ENCODE measurements around the gene PLD4.

Gene PLD4

GRCh38 chr14:104929268-104930230 is 4.9 kb downstream of the PLD4 start:
- DNase-seq (ENCODE audit: low read depth): no peak

- DNase-seq (ENCODE audit: low read depth): no peak
These were observed 6.0 kb downstream of the PLD4 start for GRCh38 chr14:104930526-104931303.

GRCh38 chr14:104931304-104931770 is 6.7 kb downstream of the PLD4 start:
- no peak for DNase-seq (ENCODE audit: low read depth)

GRCh38 chr14:104931771-104932675 is 7.3 kb downstream of the PLD4 start:
- DNase-seq (ENCODE audit: low read depth): no peak

- peak; percentile 62 for DNase-seq (ENCODE audit: low read depth)
These were observed 8.3 kb downstream of the PLD4 start for GRCh38 chr14:104932676-104933631.

GRCh38 chr14:104933746-104934733 is 9.4 kb downstream of the PLD4 start:
- DNase-seq (ENCODE audit: low read depth): no peak

- no peak for DNase-seq (ENCODE audit: low read depth)
These were observed 10.5 kb downstream of the PLD4 start for GRCh38 chr14:104935026-104935650.

- DNase-seq (ENCODE audit: low read depth): no peak
These were observed 11.3 kb downstream of the PLD4 start for GRCh38 chr14:104935955-104936354.

- no peak for DNase-seq (ENCODE audit: low read depth)
These were observed 11.9 kb downstream of the PLD4 start for GRCh38 chr14:104936361-104937155.

- no peak for DNase-seq (ENCODE audit: low read depth)
These were observed 12.5 kb downstream of the PLD4 start for GRCh38 chr14:104937161-104937560.

GRCh38 chr14:104937694-104938365 is 13.2 kb downstream of the PLD4 start:
- DNase-seq (ENCODE audit: low read depth): no peak

- no peak for DNase-seq (ENCODE audit: low read depth)
These were observed 13.8 kb downstream of the PLD4 start for GRCh38 chr14:104938436-104938835.

GRCh38 chr14:104938960-104939359 is 14.3 kb downstream of the PLD4 start:
- no peak for DNase-seq (ENCODE audit: low read depth)

GRCh38 chr14:104939666-104940410 is 15.2 kb downstream of the PLD4 start:
- no peak for DNase-seq (ENCODE audit: low read depth)

GRCh38 chr14:104940526-104941150 is 16.0 kb downstream of the PLD4 start:
- DNase-seq (ENCODE audit: low read depth): no peak
